ENCODE measurements around the gene NOC2L.

NOC2L gene

GRCh38 chr1:944341-945325 is 14.4 kb downstream of the NOC2L start:
- no peak for DNase-seq (ENCODE audit: extremely low read depth in 1 of 2, low read depth in 1 of 2)

GRCh38 chr1:943545-944340 is 15.3 kb downstream of the NOC2L start:
- DNase-seq (ENCODE audit: extremely low read depth in 1 of 2, low read depth in 1 of 2), result no peak

GRCh38 chr1:942864-943533 is 16.1 kb downstream of the NOC2L start:
- no peak for DNase-seq (ENCODE audit: extremely low read depth in 1 of 2, low read depth in 1 of 2)

GRCh38 chr1:942411-942821 is 16.6 kb downstream of the NOC2L start:
- no peak for DNase-seq (ENCODE audit: extremely low read depth in 1 of 2, low read depth in 1 of 2)

GRCh38 chr1:941588-942383 is 17.3 kb downstream of the NOC2L start:
- no peak for DNase-seq (ENCODE audit: extremely low read depth in 1 of 2, low read depth in 1 of 2)

GRCh38 chr1:941015-941587 is 18.0 kb downstream of the NOC2L start:
- DNase-seq (ENCODE audit: extremely low read depth in 1 of 2, low read depth in 1 of 2), result no peak

- no peak for DNase-seq (ENCODE audit: extremely low read depth in 1 of 2, low read depth in 1 of 2)
These were observed 18.7 kb downstream of the NOC2L start for GRCh38 chr1:940107-941014.

GRCh38 chr1:939511-940106 is 19.4 kb downstream of the NOC2L start:
- DNase-seq (ENCODE audit: extremely low read depth in 1 of 2, low read depth in 1 of 2), result no peak

- DNase-seq (ENCODE audit: extremely low read depth in 1 of 2, low read depth in 1 of 2), result no peak
These were observed 20.2 kb downstream of the NOC2L start for GRCh38 chr1:938711-939489.

GRCh38 chr1:938088-938683 is 20.9 kb downstream of the NOC2L start:
- no peak for DNase-seq (ENCODE audit: extremely low read depth in 1 of 2, low read depth in 1 of 2)

- DNase-seq (ENCODE audit: extremely low read depth in 1 of 2, low read depth in 1 of 2), result no peak
These were observed 21.5 kb downstream of the NOC2L start for GRCh38 chr1:937521-937920.

- DNase-seq (ENCODE audit: extremely low read depth in 1 of 2, low read depth in 1 of 2), result no peak
These were observed 22.4 kb downstream of the NOC2L start for GRCh38 chr1:936348-937264.

GRCh38 chr1:935751-936231 is 23.3 kb downstream of the NOC2L start:
- no peak for DNase-seq (ENCODE audit: extremely low read depth in 1 of 2, low read depth in 1 of 2)

GRCh38 chr1:934991-935750 is 23.9 kb downstream of the NOC2L start:
- DNase-seq (ENCODE audit: extremely low read depth in 1 of 2, low read depth in 1 of 2), result no peak

- DNase-seq (ENCODE audit: extremely low read depth in 1 of 2, low read depth in 1 of 2), result no peak
These were observed 25.5 kb downstream of the NOC2L start for GRCh38 chr1:933603-933940.

All from activated CD8-positive, alpha-beta memory T cell treated with anti-CD3 and anti-CD28 coated beads for 1 hour (primary cell).